GDM1 (cell line): Measurements from ENCODE around the gene NCK2.

Experiments
- DNase-seq: peaks from one replicate; lab custom pipeline; 2025; lab: John Stamatoyannopoulos, UW

NCK2 gene

GRCh38 chr2:105926960-105927678 lies 182.4 kb downstream of the NCK2 start:
- no peak for DNase-seq

GRCh38 chr2:105928086-105928485 lies 183.4 kb downstream of the NCK2 start:
- no peak for DNase-seq

GRCh38 chr2:105928563-105928962 lies 183.9 kb downstream of the NCK2 start:
- no peak for DNase-seq

- no peak for DNase-seq
Observed at GRCh38 chr2:105929516-105929915, 184.8 kb downstream of the NCK2 start.

- DNase-seq = no peak
Observed at GRCh38 chr2:105932582-105932981, 187.9 kb downstream of the NCK2 start.

- DNase-seq = no peak
Observed at GRCh38 chr2:105933906-105934305, 189.2 kb downstream of the NCK2 start.

- DNase-seq = no peak
Observed at GRCh38 chr2:105934467-105934866, 189.8 kb downstream of the NCK2 start.

GRCh38 chr2:105935063-105935462 lies 190.4 kb downstream of the NCK2 start:
- DNase-seq = no peak

GRCh38 chr2:105936954-105937353 lies 192.2 kb downstream of the NCK2 start:
- no peak for DNase-seq

GRCh38 chr2:105937498-105938097 lies 192.9 kb downstream of the NCK2 start:
- DNase-seq = no peak
